Activated naive CD4-positive, alpha-beta T cell treated with anti-CD3 and anti-CD28 coated beads, Interleukin-2, amount 50 U/mL, for 16 hours (primary cell): ENCODE data around the gene ZNF143.
"Not testable (repeated sequence)": the region's sequence is repeated elsewhere in the genome, so short reads cannot be mapped to it uniquely, and the experiment has no call there.

ENCODE experiments used
- DNase-seq: peaks from one replicate; pipeline ENCODE4 v3.0.0-alpha.2; 2020

The ZNF143 gene

DNA sequence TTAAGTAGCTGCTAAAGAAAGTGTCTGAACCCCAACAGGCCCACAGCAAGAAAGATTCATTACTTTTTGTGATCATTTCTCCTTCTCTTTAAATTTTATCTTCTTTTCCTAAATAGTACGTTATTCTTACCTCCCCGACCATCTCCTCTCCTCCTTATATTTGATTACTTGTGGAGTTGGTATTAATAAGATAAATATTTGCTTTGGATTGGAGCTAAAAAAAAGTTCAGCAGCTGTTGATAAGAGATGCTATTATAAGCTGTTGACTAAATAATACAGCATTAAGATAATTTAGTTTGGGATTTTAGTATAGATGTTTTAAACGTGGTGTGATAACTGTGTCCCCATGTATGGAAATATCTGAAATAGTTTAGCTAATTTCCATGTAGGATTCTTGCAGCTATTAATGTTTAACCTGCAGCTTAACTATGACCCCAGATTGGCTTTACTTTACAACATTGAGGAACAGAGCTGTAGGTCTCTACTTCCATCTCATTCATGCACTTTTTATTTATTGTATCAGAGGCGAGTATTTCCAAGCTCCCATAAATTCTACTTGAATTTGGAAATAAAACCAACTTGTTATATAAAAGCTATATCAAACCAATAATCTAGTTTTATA is 37.8 kb downstream of the ZNF143 start:
- DNase-seq, result no peak

DNA sequence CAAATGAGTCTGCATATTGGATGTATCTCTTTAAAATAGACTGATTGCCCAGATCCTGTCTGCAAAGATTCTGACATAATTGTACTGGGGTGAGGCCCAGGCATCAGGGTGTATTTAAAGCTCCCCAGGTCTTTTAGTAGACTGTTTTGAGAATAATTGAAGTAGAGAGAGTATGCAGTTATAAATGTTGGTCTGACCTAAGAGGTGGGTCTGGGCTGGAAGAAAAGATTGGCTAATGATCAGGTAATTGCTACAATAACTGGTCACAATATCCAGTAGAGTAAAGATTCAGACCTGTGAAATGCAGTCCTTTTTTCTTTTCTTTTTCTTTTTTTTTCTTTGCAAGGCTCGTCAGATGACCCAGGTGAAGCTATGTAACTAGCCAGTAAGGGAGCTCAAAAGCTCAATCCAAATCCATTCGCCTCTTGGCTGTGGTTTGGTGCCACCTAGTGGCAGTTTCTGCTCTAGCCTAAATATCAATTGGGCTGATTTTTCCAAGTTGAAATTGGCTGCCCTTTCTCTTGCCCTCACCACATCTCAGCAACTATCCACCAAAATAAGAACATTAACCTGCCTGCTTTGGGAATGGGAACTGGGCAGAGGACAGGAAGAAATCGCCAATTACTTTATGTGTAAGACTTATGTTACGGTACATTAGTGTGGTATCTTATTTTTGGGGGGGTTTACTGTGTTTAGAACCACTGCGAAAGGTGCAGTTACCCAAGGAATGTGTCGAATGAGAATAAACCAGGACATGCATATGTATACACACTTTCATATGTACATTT is 45.9 kb downstream of the ZNF143 start:
- peak; percentile 72 for DNase-seq

DNA sequence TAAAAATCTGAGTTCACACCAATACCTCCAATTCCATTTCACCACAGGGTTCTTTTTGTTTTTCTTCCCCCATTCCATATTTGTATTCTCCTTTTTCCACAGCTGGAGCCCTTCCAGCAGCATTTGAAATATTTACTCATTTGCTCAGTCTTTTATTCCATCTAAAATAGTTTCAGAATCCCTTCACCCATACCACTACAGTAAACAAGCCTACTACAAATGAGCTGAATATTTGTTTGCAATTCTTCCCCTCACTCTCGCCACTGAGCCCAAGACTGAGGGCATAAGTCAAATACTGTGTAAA is 46.4 kb downstream of the ZNF143 start:
- no peak for DNase-seq

DNA sequence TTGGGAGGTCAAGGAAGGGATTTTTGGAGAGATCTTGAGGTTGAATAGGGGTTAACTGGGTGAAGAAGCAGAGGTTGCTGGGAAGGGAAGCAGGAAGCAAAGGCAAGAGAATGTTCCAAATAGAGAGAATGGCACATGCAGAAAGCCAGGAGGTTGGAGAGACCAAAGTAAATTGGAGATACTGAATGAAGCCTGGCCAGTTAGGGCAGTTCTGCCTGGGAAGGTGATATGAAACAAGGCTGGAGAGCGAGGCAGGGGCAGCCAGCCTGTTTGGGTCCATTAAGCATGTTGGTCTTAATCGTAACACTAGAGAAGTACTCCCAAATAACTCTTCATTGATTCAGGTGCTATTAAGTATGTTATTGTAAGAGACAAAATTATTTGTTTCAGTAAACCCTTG is 48.2 kb downstream of the ZNF143 start:
- DNase-seq, result no peak

DNA sequence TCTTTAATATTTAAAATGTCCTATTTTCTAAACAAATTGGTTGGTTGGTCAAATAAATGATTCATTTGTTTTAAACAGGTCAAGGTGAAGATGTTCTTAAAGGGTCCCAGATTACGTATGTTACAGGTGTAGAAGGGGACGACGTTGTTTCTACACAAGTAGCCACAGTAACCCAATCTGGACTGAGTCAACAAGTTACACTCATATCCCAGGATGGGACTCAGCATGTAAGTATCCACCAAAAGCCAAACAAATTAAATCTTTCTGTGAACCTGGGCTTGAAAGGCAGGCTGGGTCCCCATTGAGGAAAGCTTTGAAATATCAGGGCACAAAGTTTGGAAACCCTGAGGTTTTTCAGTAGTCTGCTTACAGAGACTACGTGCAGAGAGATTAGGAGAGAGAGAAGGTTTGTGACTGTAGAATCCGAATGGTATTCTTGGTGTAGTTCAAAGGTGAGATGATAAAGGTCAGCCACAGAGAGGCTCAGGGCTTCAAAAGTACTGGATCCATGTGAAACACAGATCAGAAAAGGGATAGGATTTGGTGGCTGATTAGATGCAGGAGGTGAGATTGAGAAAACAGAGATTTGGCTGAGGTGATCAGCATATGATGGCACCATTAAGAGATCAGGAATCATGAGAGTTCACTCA is 51.7 kb downstream of the ZNF143 start:
- no peak for DNase-seq

GRCh38 chr11:9514576-9514975 is 53.8 kb downstream of the ZNF143 start:
- DNase-seq, result not testable (repeated sequence)

GRCh38 chr11:9516113-9516512 is 55.3 kb downstream of the ZNF143 start:
- no peak for DNase-seq

GRCh38 chr11:9518835-9519410 is 58.1 kb downstream of the ZNF143 start:
- DNase-seq, result no peak

DNA sequence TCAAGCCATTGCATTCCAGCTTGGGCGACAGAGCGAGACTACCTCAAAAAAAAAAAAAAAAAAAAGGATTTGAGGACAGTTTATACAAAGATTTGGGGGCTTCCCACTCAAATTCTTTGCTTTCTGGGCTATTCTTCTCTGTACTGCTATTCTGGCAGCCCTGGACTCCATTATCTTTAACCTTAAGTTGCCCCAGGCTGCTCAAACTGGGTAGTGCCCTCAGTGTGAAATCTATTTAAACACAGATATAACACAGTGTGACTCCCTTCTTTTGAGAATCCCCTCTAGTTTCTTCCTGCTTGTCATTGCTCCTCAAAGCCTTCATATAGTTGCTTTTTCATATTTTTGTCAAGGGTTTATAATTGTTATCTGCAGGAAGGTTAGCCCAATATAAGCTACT is 63.2 kb downstream of the ZNF143 start:
- DNase-seq, result no peak

- no peak for DNase-seq
Measured at GRCh38 chr11:9525116-9525515, 64.3 kb downstream of the ZNF143 start.

DNA sequence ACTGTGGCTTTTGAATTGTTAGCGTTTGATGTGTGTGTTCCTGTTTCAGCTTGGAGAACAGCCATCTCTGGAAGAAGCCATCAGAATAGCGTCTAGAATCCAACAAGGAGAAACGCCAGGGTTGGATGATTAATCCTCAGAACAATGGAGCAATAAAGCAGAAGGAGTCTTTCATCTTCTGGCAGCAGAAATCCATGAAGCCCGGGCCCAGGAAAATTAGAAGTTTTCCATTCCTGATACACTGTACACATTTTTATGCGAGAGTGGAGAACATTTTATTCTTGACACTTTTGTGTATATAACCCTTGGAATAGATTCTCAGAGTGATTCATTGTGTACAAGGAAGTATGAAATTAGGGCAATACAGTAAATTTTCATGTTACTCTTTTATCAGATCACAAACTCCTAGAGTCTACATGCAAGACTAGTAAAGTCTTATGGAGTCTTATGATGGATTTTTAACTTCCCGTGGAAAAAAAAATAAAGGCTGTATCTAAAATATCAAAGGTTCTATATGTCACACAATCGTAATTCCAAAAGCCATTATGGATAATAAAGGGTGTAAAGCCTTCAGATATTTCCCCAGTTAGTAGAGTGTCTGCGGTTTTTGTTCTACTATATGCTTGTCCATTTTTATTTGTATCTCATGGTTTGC is 66.8 kb downstream of the ZNF143 start:
- DNase-seq, result no peak

DNA sequence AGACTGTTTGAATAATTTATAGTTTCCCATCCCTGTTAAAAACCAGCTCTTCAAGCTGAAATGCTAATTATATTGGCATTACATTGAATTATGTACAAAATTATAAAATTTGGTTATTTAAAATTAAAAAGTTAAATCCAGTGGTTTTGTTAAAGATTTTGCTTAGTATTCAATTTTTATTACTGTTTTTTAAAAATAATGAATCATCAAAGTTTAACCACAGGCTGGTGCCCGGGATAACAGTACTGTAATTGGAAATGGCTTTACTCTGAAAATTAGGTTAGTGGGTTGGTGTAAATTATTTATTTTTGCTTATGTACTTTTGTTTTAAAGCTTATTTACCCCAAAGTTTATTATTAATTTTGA is 67.3 kb downstream of the ZNF143 start:
- no peak for DNase-seq

DNA sequence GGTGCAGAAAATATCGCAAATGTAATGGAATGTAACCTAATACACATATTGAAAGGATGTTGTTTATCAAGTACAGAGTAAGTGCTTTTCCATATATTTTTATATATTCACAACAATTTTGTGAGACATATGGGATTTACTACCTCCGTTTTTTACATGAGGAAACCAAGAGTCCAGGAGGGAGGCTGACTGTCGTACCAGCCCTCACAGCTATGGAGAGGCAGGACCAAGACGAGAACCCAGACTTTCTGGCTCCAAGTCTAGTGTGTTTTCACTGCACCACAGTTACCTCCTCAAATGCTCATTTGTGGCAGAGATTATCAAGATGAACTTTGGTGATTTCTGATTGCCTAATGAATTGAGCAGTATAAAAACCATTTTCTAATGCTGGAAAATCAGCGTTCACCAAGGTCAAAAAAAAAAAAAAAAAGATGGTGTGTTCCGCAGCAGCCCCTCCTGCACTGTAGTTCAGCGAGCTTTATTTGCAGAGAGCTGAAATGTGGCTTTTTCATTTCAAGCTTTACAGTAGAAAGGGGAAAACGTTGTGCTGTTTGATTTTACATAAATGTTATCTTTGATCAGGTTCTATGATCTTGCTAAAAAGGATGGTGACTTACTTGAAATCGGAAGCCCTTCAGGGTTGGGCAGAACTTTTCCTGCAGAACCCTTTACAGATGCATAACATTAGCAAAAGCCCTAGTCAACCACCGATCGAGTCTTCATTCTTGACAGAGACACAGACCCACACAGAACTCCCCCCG is 67.9 kb downstream of the ZNF143 start:
- DNase-seq, result no peak

- DNase-seq, result no peak
Measured at GRCh38 chr11:9529334-9529650, 68.5 kb downstream of the ZNF143 start.

- DNase-seq, result no peak
Measured at GRCh38 chr11:9530020-9530621, 69.3 kb downstream of the ZNF143 start.

- DNase-seq, result no peak
Measured at GRCh38 chr11:9530901-9531625, 70.3 kb downstream of the ZNF143 start.

- DNase-seq, result no peak
Measured at GRCh38 chr11:9533058-9533457, 72.2 kb downstream of the ZNF143 start.

DNA sequence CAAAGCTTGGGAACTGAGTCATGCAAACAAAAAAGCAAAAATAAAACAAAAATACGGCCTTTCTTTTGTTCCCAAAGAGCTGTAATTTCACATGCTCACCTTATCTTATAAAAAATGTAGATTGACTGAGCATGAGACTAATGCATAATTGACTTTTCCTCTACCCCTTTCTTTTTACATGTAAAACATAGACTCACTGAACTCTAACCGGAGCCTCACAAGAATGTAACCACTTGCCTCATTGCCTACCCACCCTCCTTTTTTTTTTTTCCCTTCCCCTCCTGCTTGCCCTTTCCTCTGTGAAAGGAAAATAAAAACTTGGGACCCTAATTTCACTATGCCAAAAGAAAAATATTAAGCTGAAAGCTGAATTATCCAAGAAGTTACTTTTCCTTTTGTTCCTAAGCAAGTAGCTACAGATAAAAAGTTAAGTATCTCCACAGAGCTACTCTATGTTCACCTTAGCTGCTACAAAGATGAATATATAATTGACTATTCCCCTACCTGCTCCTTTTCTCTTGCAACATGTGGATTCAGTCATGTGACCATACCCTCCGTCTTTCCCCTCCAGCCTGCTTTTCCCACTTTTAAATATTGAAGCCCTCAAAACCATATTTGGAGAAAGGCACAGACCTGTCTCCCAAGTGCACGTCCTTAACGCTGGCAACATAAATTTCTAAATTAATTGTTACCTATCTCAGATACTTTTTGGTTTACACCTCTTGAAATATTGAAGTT is 73.1 kb downstream of the ZNF143 start:
- no peak for DNase-seq

DNA sequence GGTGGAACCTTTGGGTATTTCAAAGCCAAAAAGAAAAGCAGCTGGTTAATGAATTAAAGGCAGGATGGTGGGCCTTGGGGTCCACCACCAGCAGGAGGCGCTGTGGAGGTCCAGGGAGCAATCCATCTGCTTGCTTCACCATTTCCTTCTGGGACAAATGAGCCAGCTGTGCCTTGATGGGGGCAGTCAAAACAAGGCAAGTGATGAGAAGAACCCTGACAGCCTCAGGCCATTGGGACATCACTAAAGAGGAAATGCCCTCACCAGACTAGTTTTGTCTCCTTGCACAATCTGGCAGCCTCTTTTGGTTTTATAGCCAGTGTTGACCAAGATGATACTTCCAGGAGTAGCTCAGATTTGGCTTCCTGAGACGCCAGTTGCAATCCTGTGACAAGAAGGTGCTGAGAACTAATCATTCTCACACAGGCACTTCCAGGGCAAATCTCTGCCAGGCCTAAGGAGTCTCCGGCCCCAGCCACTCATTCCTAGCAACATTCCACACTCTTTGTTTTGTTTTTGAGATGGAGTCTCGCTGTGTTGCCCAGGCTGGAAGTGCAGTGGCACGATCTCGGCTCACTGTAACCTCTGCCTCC is 74.5 kb downstream of the ZNF143 start:
- peak; percentile 79 for DNase-seq

DNA sequence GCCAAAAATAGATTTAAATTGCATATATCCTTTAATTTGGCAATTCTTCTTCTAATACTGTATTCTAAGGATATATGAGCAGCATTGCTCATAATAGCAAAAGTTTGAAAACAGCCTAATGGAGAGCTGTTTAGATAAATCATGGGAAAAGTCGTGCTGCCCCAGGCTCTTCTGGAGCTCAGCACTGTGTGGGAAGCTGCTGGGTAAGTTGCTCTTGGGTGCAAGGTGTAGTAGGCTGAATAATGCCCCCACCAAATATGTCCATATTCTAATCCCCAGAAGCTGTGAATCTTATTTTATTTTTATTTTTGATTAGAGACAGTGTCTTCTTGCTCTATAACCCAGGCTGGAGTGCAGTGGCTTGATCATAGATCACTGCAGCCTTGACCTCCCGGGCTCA is 77.7 kb downstream of the ZNF143 start:
- no peak for DNase-seq

DNA sequence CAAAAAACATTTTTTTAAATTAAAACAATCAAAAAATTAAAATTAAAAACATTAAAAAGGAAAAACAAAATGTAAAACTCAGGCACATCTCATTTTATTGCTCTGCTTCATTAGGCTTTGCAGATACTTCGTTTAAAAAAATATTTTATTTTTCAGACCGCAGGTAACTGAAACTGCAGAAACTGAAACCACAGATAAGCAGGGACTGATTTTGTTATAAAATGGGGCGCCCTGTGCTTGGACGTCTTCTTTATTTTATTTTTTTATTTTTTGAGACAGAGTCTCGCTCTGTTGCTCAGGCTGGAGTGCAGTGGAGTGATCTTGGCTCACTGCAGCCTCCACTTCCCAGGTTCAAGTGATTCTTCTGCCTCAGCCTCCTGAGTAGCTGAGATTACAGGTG is 88.4 kb downstream of the ZNF143 start:
- DNase-seq, result not testable (repeated sequence)
